Measurements from ENCODE around the gene HDGFL2. TPM values are rescaled to one million over a fixed set of nuclear protein-coding genes. Genes with fewer than 3 reads are reported as not detected.

HDGFL2 gene
- polyA plus RNA-seq, 3 donors = 7.0 to 13.2 (median 10.5) TPM

DNA sequence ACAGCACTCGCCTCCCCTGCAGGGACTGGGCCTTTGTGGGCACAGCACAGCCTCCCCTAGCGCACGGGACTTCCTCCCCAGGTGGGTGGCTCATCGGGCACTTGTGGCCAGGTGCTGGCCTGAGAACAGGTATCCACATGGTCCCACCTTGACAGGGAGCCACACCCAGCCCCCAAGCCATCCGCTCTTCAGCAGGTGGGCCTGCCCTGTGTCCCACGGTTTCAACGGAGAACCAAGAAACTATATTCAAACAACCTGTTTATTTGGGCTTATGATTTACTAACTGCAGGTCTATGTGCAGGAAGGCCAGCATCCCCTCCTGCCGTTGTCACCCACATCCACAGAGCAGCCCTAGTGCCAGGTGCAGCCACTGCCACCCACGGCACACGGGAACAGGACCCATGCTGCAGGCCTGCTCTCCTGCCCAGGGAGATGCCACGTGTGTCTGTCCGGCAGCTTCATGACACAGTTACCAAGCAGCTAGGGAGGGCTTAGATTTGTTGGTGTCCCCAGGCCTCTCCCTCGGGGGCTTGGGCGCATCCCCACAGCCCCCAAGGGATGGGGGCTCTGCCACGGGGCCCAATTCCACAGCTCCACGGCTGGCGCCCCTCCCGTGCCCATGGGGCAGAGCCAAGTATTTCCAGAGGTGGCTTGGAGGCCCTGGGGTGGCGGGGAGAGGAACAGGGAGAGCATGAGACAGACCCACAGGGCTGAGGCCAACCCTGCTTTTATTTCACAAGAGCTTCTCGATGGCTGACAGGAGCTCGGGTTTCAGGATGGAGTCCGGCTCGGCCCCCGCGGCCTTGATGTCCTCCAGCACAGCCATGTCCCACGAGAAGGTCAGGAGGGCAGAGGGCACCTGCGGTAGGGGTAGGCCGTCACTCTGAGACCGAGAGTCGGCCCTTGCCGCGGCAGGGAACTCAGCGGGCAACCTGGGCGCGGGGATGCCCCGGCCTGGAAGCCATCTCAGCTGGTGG, 27.0 kb upstream of the HDGFL2 start:
- Histone ChIP-seq H3K27ac (ENCODE audit: low read depth in 1 of 2, low read length in 2 of 2) (peak overlapping the region in 1 of 2 donors; percentile 8), H2AFZ (ENCODE audit: insufficient read depth, low read depth, low read length, poor library complexity, severe bottlenecking) (no peak overlapping the region), H3K9me3 (replicated peaks in 1 of 2; ENCODE audit: control insufficient read depth in 1 of 2, insufficient read depth in 1 of 2, low read length in 2 of 2) (no peaks in the 10 kb centered on the region), H3K9ac (ENCODE audit: insufficient read depth, low read length, poor library complexity, severe bottlenecking) (no peak overlapping the region), H3K4me1 (ENCODE audit: control insufficient read depth in 1 of 2, insufficient read depth in 2 of 2, low read length in 2 of 2) (no peaks in the 10 kb centered on the region), H3K4me3 (replicated peaks in 1 of 3; ENCODE audit: low read depth in 2 of 3, low read length in 3 of 3) (no peak overlapping the region), H3K4me2 (replicated peaks; ENCODE audit: extremely low read depth, low read length, poor library complexity, severe bottlenecking) (no peak overlapping the region), H3K79me2 (ENCODE audit: insufficient read depth, low read length) (no peaks in the 10 kb centered on the region), H3K36me3 (replicated peaks in 1 of 2; ENCODE audit: control insufficient read depth in 1 of 2, insufficient read depth in 2 of 2, low read length in 2 of 2) (peaks cover 65 to 67% of the 10 kb centered on the region in 2 donors), H3K27me3 (ENCODE audit: control insufficient read depth in 2 of 2, insufficient read depth in 2 of 2, low read length in 2 of 2) (no peaks in the 10 kb centered on the region), H4K20me1 (ENCODE audit: insufficient read depth, low read length) (peaks cover 52% of the 10 kb centered on the region)
- Mint-ChIP-seq H3K27ac (peak overlapping the region in 2 of 7 donors; percentile 18 to 42), H3K36me3 (peaks cover 48 to 78% of the 10 kb centered on the region in 2 donors), H3K27me3 (ENCODE audit: low read depth in 3 of 3) (peaks cover 0 to 4% (median 0%) of the 10 kb centered on the region in 3 donors), H3K9me3 (no peaks in the 10 kb centered on the region), H3K4me1 (peaks cover 3% of the 10 kb centered on the region), H3K4me3 (no peak overlapping the region)
- intact Hi-C loops (cut with micrococcal nuclease) = no loop called here
- DNase-seq = no peak
- WGBS (ENCODE audit: insufficient coverage) = 89% methylated on average over 28 of the region's 36 CpGs
- TF ChIP-seq, protein P1, sequence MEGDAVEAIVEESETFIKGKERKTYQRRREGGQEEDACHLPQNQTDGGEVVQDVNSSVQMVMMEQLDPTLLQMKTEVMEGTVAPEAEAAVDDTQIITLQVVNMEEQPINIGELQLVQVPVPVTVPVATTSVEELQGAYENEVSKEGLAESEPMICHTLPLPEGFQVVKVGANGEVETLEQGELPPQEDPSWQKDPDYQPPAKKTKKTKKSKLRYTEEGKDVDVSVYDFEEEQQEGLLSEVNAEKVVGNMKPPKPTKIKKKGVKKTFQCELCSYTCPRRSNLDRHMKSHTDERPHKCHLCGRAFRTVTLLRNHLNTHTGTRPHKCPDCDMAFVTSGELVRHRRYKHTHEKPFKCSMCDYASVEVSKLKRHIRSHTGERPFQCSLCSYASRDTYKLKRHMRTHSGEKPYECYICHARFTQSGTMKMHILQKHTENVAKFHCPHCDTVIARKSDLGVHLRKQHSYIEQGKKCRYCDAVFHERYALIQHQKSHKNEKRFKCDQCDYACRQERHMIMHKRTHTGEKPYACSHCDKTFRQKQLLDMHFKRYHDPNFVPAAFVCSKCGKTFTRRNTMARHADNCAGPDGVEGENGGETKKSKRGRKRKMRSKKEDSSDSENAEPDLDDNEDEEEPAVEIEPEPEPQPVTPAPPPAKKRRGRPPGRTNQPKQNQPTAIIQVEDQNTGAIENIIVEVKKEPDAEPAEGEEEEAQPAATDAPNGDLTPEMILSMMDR (IDR thresholded peaks at IDR 0.05) = no peak

DNA sequence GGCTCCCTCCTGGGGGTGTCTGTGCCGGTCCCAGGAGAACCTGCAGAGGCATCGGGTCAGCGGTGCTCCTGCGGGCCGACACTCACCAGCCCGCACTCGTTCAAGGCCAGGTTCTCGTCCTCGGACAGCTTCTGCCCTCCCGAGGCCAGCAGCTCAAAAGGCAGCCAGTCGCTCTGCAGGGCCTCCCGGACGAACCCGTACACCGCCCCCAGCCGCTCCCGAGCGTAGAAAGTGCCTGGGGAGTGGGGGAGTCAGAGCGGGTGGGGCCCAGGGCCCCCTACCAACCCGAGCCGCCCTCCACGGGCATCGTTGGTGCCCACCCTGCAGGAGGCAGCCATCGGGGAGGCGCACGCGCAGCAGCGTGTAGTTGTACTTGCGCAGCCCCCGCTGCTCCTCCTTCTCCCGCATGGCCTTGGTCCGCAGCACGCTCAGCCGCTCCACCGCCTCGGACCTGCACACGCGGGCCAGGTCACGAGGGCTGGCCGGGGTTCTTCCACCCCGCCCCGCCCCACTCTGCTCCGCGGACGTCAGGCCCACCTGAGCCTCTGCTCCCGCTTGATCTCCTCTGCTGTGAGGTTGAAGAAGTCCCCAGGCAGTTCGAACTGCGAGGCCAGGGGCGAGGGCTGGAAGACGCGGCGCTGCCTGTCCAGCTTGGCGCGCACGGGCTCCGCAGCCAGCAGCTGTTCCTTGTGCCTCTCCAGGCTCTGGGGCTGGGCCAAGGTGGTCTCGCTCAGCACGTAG, 26.0 kb upstream of the HDGFL2 start:
- Histone ChIP-seq H3K4me1 (ENCODE audit: control insufficient read depth in 1 of 2, insufficient read depth in 2 of 2, low read length in 2 of 2) (no peaks in the 10 kb centered on the region), H2AFZ (ENCODE audit: insufficient read depth, low read depth, low read length, poor library complexity, severe bottlenecking) (no peak overlapping the region), H3K27me3 (ENCODE audit: control insufficient read depth in 2 of 2, insufficient read depth in 2 of 2, low read length in 2 of 2) (no peaks in the 10 kb centered on the region), H4K20me1 (ENCODE audit: insufficient read depth, low read length) (peaks cover 57% of the 10 kb centered on the region), H3K27ac (ENCODE audit: low read depth in 1 of 2, low read length in 2 of 2) (no peak overlapping the region), H3K4me2 (replicated peaks; ENCODE audit: extremely low read depth, low read length, poor library complexity, severe bottlenecking) (no peak overlapping the region), H3K36me3 (replicated peaks in 1 of 2; ENCODE audit: control insufficient read depth in 1 of 2, insufficient read depth in 2 of 2, low read length in 2 of 2) (peaks cover 62 to 76% of the 10 kb centered on the region in 2 donors), H3K79me2 (ENCODE audit: insufficient read depth, low read length) (no peaks in the 10 kb centered on the region), H3K9ac (ENCODE audit: insufficient read depth, low read length, poor library complexity, severe bottlenecking) (no peak overlapping the region), H3K4me3 (replicated peaks in 1 of 3; ENCODE audit: low read depth in 2 of 3, low read length in 3 of 3) (no peak overlapping the region), H3K9me3 (replicated peaks in 1 of 2; ENCODE audit: control insufficient read depth in 1 of 2, insufficient read depth in 1 of 2, low read length in 2 of 2) (no peaks in the 10 kb centered on the region)
- whole genome bisulfite sequencing (ENCODE audit: insufficient coverage) = 97% methylated on average over 53 of the region's 58 CpGs
- H3K27ac Mint-ChIP-seq = peak overlapping the region in 1 of 7 donors; percentile 61
- H3K4me1 Mint-ChIP-seq = peaks cover 3% of the 10 kb centered on the region
- H3K36me3 Mint-ChIP-seq = peaks cover 51 to 80% of the 10 kb centered on the region in 2 donors
- no peak overlapping the region for H3K4me3 Mint-ChIP-seq
- no peak for DNase-seq
- TF ChIP-seq, protein P1 (IDR thresholded peaks at IDR 0.05) = no peak
- H3K9me3 Mint-ChIP-seq = no peaks in the 10 kb centered on the region
- intact Hi-C loops (cut with micrococcal nuclease) = no loop called here
- peaks cover 0 to 4% (median 0%) of the 10 kb centered on the region in 3 donors for H3K27me3 Mint-ChIP-seq (ENCODE audit: low read depth in 3 of 3)

Data from CD14-positive monocyte (primary cell).